ENCODE measurements around the gene TMEM120B.
A peak's percentile ranks its signal among the peaks of the same experiment; 100 is the strongest.

TMEM120B gene

GRCh38 chr12:121766290-121767039 lies 53.9 kb downstream of the TMEM120B start:
- Histone ChIP-seq H3K9me3 (ENCODE audit: low read length) (no peaks in the 10 kb centered on the region), H3K27me3 (ENCODE audit: control insufficient read depth in 1 of 2, insufficient read depth in 2 of 2, low read length in 2 of 2) (no peaks in the 10 kb centered on the region), H3K36me3 (ENCODE audit: insufficient read depth, low read length) (no peaks in the 10 kb centered on the region), H3K4me1 (ENCODE audit: insufficient read depth, low read length) (peaks cover 34% of the 10 kb centered on the region), H3K27ac (ENCODE audit: low read depth, low read length) (peak overlapping the region; percentile 35), H3K4me3 (ENCODE audit: low read depth in 1 of 2, low read length in 2 of 2) (no peak overlapping the region), H3K9ac (ENCODE audit: low read length) (no peak overlapping the region)

GRCh38 chr12:121767525-121768016 lies 55.0 kb downstream of the TMEM120B start:
- Histone ChIP-seq H3K27ac (ENCODE audit: low read depth, low read length) (peak overlapping the region; percentile 85), H3K9ac (ENCODE audit: low read length) (peak overlapping the region; percentile 33), H3K4me3 (ENCODE audit: low read depth in 1 of 2, low read length in 2 of 2) (peak overlapping the region in 1 of 2 donors; percentile 25)

GRCh38 chr12:121769297-121769830 lies 56.8 kb downstream of the TMEM120B start:
- peaks cover 36% of the 10 kb centered on the region for H3K4me1 ChIP-seq (ENCODE audit: insufficient read depth, low read length)
- H3K4me3 ChIP-seq (ENCODE audit: low read depth in 1 of 2, low read length in 2 of 2), result no peak overlapping the region
- H3K27ac ChIP-seq (ENCODE audit: low read depth, low read length), result no peak overlapping the region
- no peaks in the 10 kb centered on the region for H3K36me3 ChIP-seq (ENCODE audit: insufficient read depth, low read length)
- H3K9ac ChIP-seq (ENCODE audit: low read length), result no peak overlapping the region
- no peaks in the 10 kb centered on the region for H3K27me3 ChIP-seq (ENCODE audit: control insufficient read depth in 1 of 2, insufficient read depth in 2 of 2, low read length in 2 of 2)
- H3K9me3 ChIP-seq (ENCODE audit: low read length), result no peaks in the 10 kb centered on the region

More at GRCh38 chr12:121767525-121768016, 55.0 kb downstream of the TMEM120B start:
- no peaks in the 10 kb centered on the region for H3K36me3 ChIP-seq (ENCODE audit: insufficient read depth, low read length)
- no peaks in the 10 kb centered on the region for H3K27me3 ChIP-seq (ENCODE audit: control insufficient read depth in 1 of 2, insufficient read depth in 2 of 2, low read length in 2 of 2)
- H3K4me1 ChIP-seq (ENCODE audit: insufficient read depth, low read length), result peaks cover 28% of the 10 kb centered on the region
- H3K9me3 ChIP-seq (ENCODE audit: low read length), result no peaks in the 10 kb centered on the region

GRCh38 chr12:121769831-121770301 lies 57.3 kb downstream of the TMEM120B start:
- H3K4me1 ChIP-seq (ENCODE audit: insufficient read depth, low read length), result peaks cover 36% of the 10 kb centered on the region
- no peak overlapping the region for H3K9ac ChIP-seq (ENCODE audit: low read length)
- no peaks in the 10 kb centered on the region for H3K9me3 ChIP-seq (ENCODE audit: low read length)
- H3K27me3 ChIP-seq (ENCODE audit: control insufficient read depth in 1 of 2, insufficient read depth in 2 of 2, low read length in 2 of 2), result no peaks in the 10 kb centered on the region
- no peak overlapping the region for H3K27ac ChIP-seq (ENCODE audit: low read depth, low read length)
- no peak overlapping the region for H3K4me3 ChIP-seq (ENCODE audit: low read depth in 1 of 2, low read length in 2 of 2)
- no peaks in the 10 kb centered on the region for H3K36me3 ChIP-seq (ENCODE audit: insufficient read depth, low read length)

- Histone ChIP-seq H3K36me3 (ENCODE audit: insufficient read depth, low read length) (no peaks in the 10 kb centered on the region), H3K27me3 (ENCODE audit: control insufficient read depth in 1 of 2, insufficient read depth in 2 of 2, low read length in 2 of 2) (no peaks in the 10 kb centered on the region), H3K9ac (ENCODE audit: low read length) (no peak overlapping the region), H3K9me3 (ENCODE audit: low read length) (no peaks in the 10 kb centered on the region), H3K4me3 (ENCODE audit: low read depth in 1 of 2, low read length in 2 of 2) (no peak overlapping the region), H3K4me1 (ENCODE audit: insufficient read depth, low read length) (peaks cover 36% of the 10 kb centered on the region), H3K27ac (ENCODE audit: low read depth, low read length) (no peak overlapping the region)
Measured at GRCh38 chr12:121770388-121770787, 57.8 kb downstream of the TMEM120B start.

GRCh38 chr12:121770813-121771625 lies 58.5 kb downstream of the TMEM120B start:
- Histone ChIP-seq H3K9me3 (ENCODE audit: low read length) (no peaks in the 10 kb centered on the region), H3K36me3 (ENCODE audit: insufficient read depth, low read length) (no peaks in the 10 kb centered on the region), H3K4me1 (ENCODE audit: insufficient read depth, low read length) (peaks cover 36% of the 10 kb centered on the region), H3K27me3 (ENCODE audit: control insufficient read depth in 1 of 2, insufficient read depth in 2 of 2, low read length in 2 of 2) (no peaks in the 10 kb centered on the region), H3K4me3 (ENCODE audit: low read depth in 1 of 2, low read length in 2 of 2) (no peak overlapping the region), H3K27ac (ENCODE audit: low read depth, low read length) (no peak overlapping the region), H3K9ac (ENCODE audit: low read length) (no peak overlapping the region)

- H3K27me3 ChIP-seq (ENCODE audit: control insufficient read depth in 1 of 2, insufficient read depth in 2 of 2, low read length in 2 of 2), result no peaks in the 10 kb centered on the region
- peak overlapping the region; percentile 47 for H3K27ac ChIP-seq (ENCODE audit: low read depth, low read length)
- H3K4me1 ChIP-seq (ENCODE audit: insufficient read depth, low read length), result peaks cover 18% of the 10 kb centered on the region
- H3K9me3 ChIP-seq (ENCODE audit: low read length), result no peaks in the 10 kb centered on the region
- H3K9ac ChIP-seq (ENCODE audit: low read length), result peak overlapping the region; percentile 16
- H3K36me3 ChIP-seq (ENCODE audit: insufficient read depth, low read length), result no peaks in the 10 kb centered on the region
- no peak overlapping the region for H3K4me3 ChIP-seq (ENCODE audit: low read depth in 1 of 2, low read length in 2 of 2)
Measured at GRCh38 chr12:121773011-121773777, 60.6 kb downstream of the TMEM120B start.

- no peak overlapping the region for H3K9ac ChIP-seq (ENCODE audit: low read length)
- no peaks in the 10 kb centered on the region for H3K36me3 ChIP-seq (ENCODE audit: insufficient read depth, low read length)
- H3K27ac ChIP-seq (ENCODE audit: low read depth, low read length), result no peak overlapping the region
Measured at GRCh38 chr12:121774968-121775474, 62.5 kb downstream of the TMEM120B start.

GRCh38 chr12:121775501-121775900 lies 62.9 kb downstream of the TMEM120B start:
- Histone ChIP-seq H3K9ac (ENCODE audit: low read length) (no peak overlapping the region), H3K36me3 (ENCODE audit: insufficient read depth, low read length) (peaks cover 4% of the 10 kb centered on the region), H3K27me3 (ENCODE audit: control insufficient read depth in 1 of 2, insufficient read depth in 2 of 2, low read length in 2 of 2) (no peaks in the 10 kb centered on the region), H3K4me1 (ENCODE audit: insufficient read depth, low read length) (peaks cover 10% of the 10 kb centered on the region), H3K9me3 (ENCODE audit: low read length) (no peaks in the 10 kb centered on the region), H3K4me3 (ENCODE audit: low read depth in 1 of 2, low read length in 2 of 2) (no peak overlapping the region), H3K27ac (ENCODE audit: low read depth, low read length) (no peak overlapping the region)

More at GRCh38 chr12:121774968-121775474, 62.5 kb downstream of the TMEM120B start:
- H3K4me1 ChIP-seq (ENCODE audit: insufficient read depth, low read length), result peaks cover 10% of the 10 kb centered on the region
- H3K9me3 ChIP-seq (ENCODE audit: low read length), result no peaks in the 10 kb centered on the region
- H3K27me3 ChIP-seq (ENCODE audit: control insufficient read depth in 1 of 2, insufficient read depth in 2 of 2, low read length in 2 of 2), result no peaks in the 10 kb centered on the region
- H3K4me3 ChIP-seq (ENCODE audit: low read depth in 1 of 2, low read length in 2 of 2), result no peak overlapping the region

GRCh38 chr12:121776190-121777098 lies 63.9 kb downstream of the TMEM120B start:
- no peak overlapping the region for H3K27ac ChIP-seq (ENCODE audit: low read depth, low read length)
- no peaks in the 10 kb centered on the region for H3K9me3 ChIP-seq (ENCODE audit: low read length)
- H3K36me3 ChIP-seq (ENCODE audit: insufficient read depth, low read length), result peaks cover 5% of the 10 kb centered on the region
- no peaks in the 10 kb centered on the region for H3K27me3 ChIP-seq (ENCODE audit: control insufficient read depth in 1 of 2, insufficient read depth in 2 of 2, low read length in 2 of 2)
- H3K9ac ChIP-seq (ENCODE audit: low read length), result no peak overlapping the region
- no peak overlapping the region for H3K4me3 ChIP-seq (ENCODE audit: low read depth in 1 of 2, low read length in 2 of 2)
- peaks cover 13% of the 10 kb centered on the region for H3K4me1 ChIP-seq (ENCODE audit: insufficient read depth, low read length)

Measured in muscle layer of colon (tissue), 2 donors.